ENCODE data around the gene SCFD2. TPM values are rescaled to one million over a fixed set of nuclear protein-coding genes. Genes with fewer than 3 reads are reported as not detected.
A peak's percentile ranks its signal among the peaks of the same experiment; 100 is the strongest.

The SCFD2 gene
- total and polyA plus RNA-seq, 2 donors (not counting 3 experiments of a cell fraction or from before 2014, with no cell fraction given) = 12.3 to 22.8 TPM

GRCh38 chr4:52997132-52997416 is 368.8 kb downstream of the SCFD2 start:
- CTCF ChIA-PET = interaction anchor here (0.9 to 3.3 kb wide), 2 partner anchors 18 to 1237 kb away, joined by 4 to 26 read pairs; no protein-coding TSS in a partner anchor
- POLR2A ChIA-PET = no interaction called here
- Histone ChIP-seq H3K4me2 (ENCODE audit: insufficient read depth, low read length) (no peak overlapping the region), H4K20me1 (replicated peaks; ENCODE audit: control insufficient read depth, extremely low read depth, insufficient read depth, low read length) (no peaks in the 10 kb centered on the region), H3K9me3 (replicated peaks; ENCODE audit: control insufficient read depth, insufficient read depth, low read length) (no peaks in the 10 kb centered on the region), H3K79me2 (ENCODE audit: control insufficient read depth, insufficient read depth, low read length) (no peaks in the 10 kb centered on the region), H3K27me3 (ENCODE audit: control insufficient read depth in 2 of 2, insufficient read depth in 2 of 2, low read length in 2 of 2) (no peaks in the 10 kb centered on the region), H3K4me1 (ENCODE audit: control insufficient read depth, extremely low read depth, insufficient read depth, low read length) (peaks cover 11% of the 10 kb centered on the region), H3K36me3 (ENCODE audit: control insufficient read depth in 2 of 2, extremely low read depth in 1 of 2, insufficient read depth in 2 of 2, low read length in 2 of 2) (no peaks in the 10 kb centered on the region), H3K27ac (ENCODE audit: insufficient read depth, low read depth, low read length) (no peak overlapping the region), H3K4me3 (replicated peaks in 1 of 3; ENCODE audit: insufficient read depth in 1 of 3, low read depth in 1 of 3, low read length in 3 of 3) (no peak overlapping the region), H3K9me1 (replicated peaks; ENCODE audit: control insufficient read depth, extremely low read depth, insufficient read depth, low read length) (no peaks in the 10 kb centered on the region), H2AFZ (ENCODE audit: low read depth, low read length) (no peak overlapping the region), H3K9ac (replicated peaks; ENCODE audit: extremely low read depth, insufficient read depth, low read length) (no peak overlapping the region)
- no TSS peak for BruUV-seq (replicated peaks)
- DNase-seq (ENCODE audit: low read depth, low spot score) (peak; percentile 52), FAIRE-seq (no peak)
- intact Hi-C loops (cut with micrococcal nuclease) (no loop called here), dilution Hi-C loops (cut with MboI; ENCODE audit: extremely low pct_ligation_motif_present, low sequenced_read_pairs) (no loop called here)
- TF ChIP-seq EZH2 (IDR thresholded peaks at IDR 0.05; ENCODE audit: borderline replicate concordance, low read depth, low read length, severe bottlenecking) (no peak), MYC (IDR thresholded peaks at IDR 0.05; ENCODE audit: low read depth, low read length) (no peak), FOS (IDR thresholded peaks at IDR 0.05; ENCODE audit: borderline replicate concordance, insufficient read depth, low read length) (no peak), POLR2AphosphoS5 (IDR thresholded peaks at IDR 0.05; ENCODE audit: insufficient read depth, low read depth, low read length) (no peak), JUN (IDR thresholded peaks at IDR 0.05; ENCODE audit: borderline replicate concordance, insufficient read depth, insufficient read length, low read depth) (no peak), GATA2 (IDR thresholded peaks at IDR 0.05; ENCODE audit: insufficient read depth, insufficient read length, low read depth, low read length) (no peak)
- TF ChIP-seq, protein P1, sequence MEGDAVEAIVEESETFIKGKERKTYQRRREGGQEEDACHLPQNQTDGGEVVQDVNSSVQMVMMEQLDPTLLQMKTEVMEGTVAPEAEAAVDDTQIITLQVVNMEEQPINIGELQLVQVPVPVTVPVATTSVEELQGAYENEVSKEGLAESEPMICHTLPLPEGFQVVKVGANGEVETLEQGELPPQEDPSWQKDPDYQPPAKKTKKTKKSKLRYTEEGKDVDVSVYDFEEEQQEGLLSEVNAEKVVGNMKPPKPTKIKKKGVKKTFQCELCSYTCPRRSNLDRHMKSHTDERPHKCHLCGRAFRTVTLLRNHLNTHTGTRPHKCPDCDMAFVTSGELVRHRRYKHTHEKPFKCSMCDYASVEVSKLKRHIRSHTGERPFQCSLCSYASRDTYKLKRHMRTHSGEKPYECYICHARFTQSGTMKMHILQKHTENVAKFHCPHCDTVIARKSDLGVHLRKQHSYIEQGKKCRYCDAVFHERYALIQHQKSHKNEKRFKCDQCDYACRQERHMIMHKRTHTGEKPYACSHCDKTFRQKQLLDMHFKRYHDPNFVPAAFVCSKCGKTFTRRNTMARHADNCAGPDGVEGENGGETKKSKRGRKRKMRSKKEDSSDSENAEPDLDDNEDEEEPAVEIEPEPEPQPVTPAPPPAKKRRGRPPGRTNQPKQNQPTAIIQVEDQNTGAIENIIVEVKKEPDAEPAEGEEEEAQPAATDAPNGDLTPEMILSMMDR (IDR thresholded peaks at IDR 0.05; ENCODE audit: extremely low read depth in 1 of 2, insufficient read depth in 1 of 2, low read depth in 1 of 2, low read length in 2 of 2) = no peak
- TF ChIP-seq, protein P2, sequence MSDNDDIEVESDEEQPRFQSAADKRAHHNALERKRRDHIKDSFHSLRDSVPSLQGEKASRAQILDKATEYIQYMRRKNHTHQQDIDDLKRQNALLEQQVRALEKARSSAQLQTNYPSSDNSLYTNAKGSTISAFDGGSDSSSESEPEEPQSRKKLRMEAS (IDR thresholded peaks at IDR 0.05; ENCODE audit: insufficient read depth, insufficient read length) = no peak
